OCI-LY1 (cell line): ENCODE results near the gene TNS3.

Source experiments
- CTCF ChIP-seq: fragments of 200-600 bp; sonication (generic), shearing (Covaris generic); IDR thresholded peaks from 2 replicates; pipeline ENCODE4 v1.5.1; 2017; ENCODE audit warnings: mild to moderate bottlenecking, antibody characterized with exemption, low read length, moderate library complexity, mixed read lengths
- EZH2 ChIP-seq: fragments of 200-600 bp; sonication (generic), shearing (Covaris generic); IDR thresholded peaks from 2 replicates; pipeline ENCODE4 v1.8.0; 2017; ENCODE audit warnings: borderline replicate concordance, mixed run types, mild to moderate bottlenecking, antibody characterized with exemption, low read length, moderate library complexity, mixed read lengths

GRCh38 chr7:47308808-47309207 is 273.1 kb downstream of the TNS3 start:
- TF ChIP-seq CTCF, result no peak
- no peak for TF ChIP-seq EZH2
